ENCODE measurements around the gene MTHFD1L. TPM values are rescaled to one million over a fixed set of nuclear protein-coding genes. Genes with fewer than 3 reads are reported as not detected.

Gene MTHFD1L
- total and polyA plus RNA-seq, 2 experiments from 2014 or later = 18.2 to 37.9 TPM

DNA sequence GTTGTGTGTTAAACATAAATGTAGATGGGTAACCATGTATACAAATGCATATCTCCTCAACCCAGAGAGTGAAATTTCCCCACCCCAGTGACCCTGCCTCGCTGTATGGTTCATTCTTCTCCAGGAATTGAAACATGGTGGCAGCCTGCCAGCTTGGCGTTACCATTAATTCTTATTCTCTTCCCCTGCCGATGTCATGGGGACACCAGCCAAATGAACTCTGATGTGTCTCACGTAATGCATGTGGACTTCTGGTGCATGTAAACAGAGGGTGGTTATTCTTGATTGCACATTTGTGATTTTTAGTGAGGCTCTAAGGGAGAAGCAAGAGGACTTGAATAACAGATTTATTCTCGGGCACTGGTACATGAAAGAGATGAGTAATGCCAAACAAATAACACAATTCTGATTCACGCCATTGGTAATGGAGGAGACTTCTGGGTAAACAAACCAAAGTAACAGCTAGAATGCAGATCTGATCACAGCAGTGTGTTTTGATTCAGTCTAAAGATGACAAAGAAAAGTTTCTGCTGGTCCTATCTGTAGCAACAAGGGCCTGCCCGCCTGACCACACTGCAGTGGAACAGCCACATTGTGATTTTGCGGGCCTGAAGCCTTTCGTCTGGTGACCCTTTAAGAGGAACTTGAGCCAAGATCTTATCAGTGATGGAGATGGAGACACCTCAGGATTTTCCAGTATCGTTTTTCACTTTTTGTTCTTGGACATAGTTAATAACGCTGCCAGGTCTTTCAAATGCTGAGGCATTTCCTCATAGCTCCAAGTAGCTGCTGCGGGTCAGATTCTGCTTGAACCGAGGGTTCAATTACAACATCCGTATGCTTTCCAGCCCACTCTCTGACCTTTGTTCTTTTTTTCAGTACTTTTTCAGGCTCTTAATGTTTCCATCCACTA is 202.4 kb downstream of the MTHFD1L start:
- Histone ChIP-seq H3K9me3 (ENCODE audit: low read depth) (no peaks in the 10 kb centered on the region), H3K36me3 (no peaks in the 10 kb centered on the region), H3K27me3 (no peaks in the 10 kb centered on the region), H3K4me3 (no peak overlapping the region), H3K4me1 (ENCODE audit: low read depth) (peaks cover 27% of the 10 kb centered on the region), H3K27ac (peak overlapping the region; percentile 6)
- DNase-seq (ENCODE audit: low read depth in 1 of 2, low spot score in 1 of 2) = peak in 1 of 2 donors; percentile 90
- TF ChIP-seq, protein P1, sequence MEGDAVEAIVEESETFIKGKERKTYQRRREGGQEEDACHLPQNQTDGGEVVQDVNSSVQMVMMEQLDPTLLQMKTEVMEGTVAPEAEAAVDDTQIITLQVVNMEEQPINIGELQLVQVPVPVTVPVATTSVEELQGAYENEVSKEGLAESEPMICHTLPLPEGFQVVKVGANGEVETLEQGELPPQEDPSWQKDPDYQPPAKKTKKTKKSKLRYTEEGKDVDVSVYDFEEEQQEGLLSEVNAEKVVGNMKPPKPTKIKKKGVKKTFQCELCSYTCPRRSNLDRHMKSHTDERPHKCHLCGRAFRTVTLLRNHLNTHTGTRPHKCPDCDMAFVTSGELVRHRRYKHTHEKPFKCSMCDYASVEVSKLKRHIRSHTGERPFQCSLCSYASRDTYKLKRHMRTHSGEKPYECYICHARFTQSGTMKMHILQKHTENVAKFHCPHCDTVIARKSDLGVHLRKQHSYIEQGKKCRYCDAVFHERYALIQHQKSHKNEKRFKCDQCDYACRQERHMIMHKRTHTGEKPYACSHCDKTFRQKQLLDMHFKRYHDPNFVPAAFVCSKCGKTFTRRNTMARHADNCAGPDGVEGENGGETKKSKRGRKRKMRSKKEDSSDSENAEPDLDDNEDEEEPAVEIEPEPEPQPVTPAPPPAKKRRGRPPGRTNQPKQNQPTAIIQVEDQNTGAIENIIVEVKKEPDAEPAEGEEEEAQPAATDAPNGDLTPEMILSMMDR (IDR thresholded peaks at IDR 0.05; ENCODE audit: low read depth, low read length) = no peak

DNA sequence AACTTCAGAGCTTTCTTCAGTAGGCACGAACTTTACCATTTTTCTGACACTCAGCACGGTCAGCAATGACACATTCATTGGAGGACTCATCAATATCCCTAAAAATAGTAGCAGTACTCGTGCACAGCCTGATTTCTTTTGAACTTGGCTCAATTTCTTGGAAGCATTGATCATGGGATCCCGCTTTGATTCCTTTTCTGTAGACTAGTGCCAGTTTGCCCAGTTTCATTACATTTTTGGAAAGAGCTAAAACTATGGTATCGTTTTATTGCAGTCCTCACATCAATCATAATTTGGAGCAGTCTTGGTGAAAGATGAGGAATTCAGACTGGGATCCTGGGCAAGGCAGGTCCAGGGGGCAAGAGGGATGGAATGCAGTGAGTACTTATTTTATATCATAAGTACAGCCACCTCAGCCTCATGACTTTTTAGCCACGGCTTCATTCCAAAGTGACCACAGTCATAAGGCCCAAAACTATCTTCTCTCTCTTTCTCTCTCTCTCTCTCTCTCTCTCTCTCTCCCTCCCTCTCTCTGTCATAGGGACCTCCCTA is 203.3 kb downstream of the MTHFD1L start:
- peak in 1 of 2 donors; percentile 46 for DNase-seq (ENCODE audit: low read depth in 1 of 2, low spot score in 1 of 2)
- no peak overlapping the region for H3K4me3 ChIP-seq
- H3K27ac ChIP-seq = peak overlapping the region; percentile 48
- H3K4me1 ChIP-seq (ENCODE audit: low read depth) = peaks cover 22% of the 10 kb centered on the region
- no peaks in the 10 kb centered on the region for H3K9me3 ChIP-seq (ENCODE audit: low read depth)
- H3K36me3 ChIP-seq = no peaks in the 10 kb centered on the region
- H3K27me3 ChIP-seq = no peaks in the 10 kb centered on the region
- TF ChIP-seq, protein P1 (IDR thresholded peaks at IDR 0.05; ENCODE audit: low read depth, low read length) = no peak

DNA sequence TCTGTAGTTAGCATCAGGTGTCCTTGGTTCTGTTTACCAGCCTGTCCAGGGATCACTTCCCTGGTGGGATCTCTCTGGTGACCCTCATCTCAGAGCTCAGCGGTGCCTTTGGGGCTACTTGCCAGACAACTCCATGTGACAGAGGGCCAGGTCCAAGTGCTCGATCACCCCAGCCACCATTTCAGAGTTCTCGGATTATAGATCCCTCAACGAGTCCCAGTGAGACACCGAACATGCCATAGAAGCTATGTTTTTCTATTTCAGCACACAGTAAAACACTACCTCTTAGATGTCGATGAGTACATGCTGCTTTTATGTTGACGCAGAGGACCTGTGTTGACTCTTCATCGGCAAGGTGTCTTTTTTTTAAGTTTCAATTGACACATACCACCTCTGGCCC is 204.1 kb downstream of the MTHFD1L start:
- H3K27me3 ChIP-seq = no peaks in the 10 kb centered on the region
- no peak overlapping the region for H3K4me3 ChIP-seq
- DNase-seq (ENCODE audit: low read depth in 1 of 2, low spot score in 1 of 2) = no peak
- H3K36me3 ChIP-seq = no peaks in the 10 kb centered on the region
- H3K27ac ChIP-seq = peak overlapping the region; percentile 48
- TF ChIP-seq, protein P1 (IDR thresholded peaks at IDR 0.05; ENCODE audit: low read depth, low read length) = no peak
- peaks cover 22% of the 10 kb centered on the region for H3K4me1 ChIP-seq (ENCODE audit: low read depth)
- H3K9me3 ChIP-seq (ENCODE audit: low read depth) = no peaks in the 10 kb centered on the region

DNA sequence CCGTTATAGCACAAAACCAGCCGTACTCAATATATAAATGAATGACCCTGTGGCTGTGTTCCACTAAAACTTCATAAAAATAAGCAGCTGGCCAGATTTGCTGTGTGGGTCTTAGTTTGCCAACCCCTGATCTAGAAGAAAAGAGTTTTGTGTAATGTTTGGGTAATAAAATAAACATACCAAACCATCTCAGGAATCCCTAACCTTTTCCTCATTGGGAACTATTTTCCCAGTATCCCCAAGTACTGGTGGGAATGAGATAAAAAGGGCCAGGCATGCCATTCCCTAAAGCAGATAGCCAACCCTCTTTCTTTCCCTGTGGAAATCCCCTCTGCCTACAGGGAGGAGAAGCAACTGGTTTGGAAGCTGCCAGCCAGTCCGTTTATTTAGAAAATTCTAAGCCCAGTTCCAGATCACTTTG is 205.1 kb downstream of the MTHFD1L start:
- Histone ChIP-seq H3K36me3 (no peaks in the 10 kb centered on the region), H3K9me3 (ENCODE audit: low read depth) (no peaks in the 10 kb centered on the region), H3K27me3 (no peaks in the 10 kb centered on the region), H3K4me1 (ENCODE audit: low read depth) (peaks cover 22% of the 10 kb centered on the region), H3K27ac (peak overlapping the region; percentile 86), H3K4me3 (no peak overlapping the region)
- TF ChIP-seq, protein P1 (IDR thresholded peaks at IDR 0.05; ENCODE audit: low read depth, low read length) = no peak
- peak in 1 of 2 donors; percentile 67 for DNase-seq (ENCODE audit: low read depth in 1 of 2, low spot score in 1 of 2)

DNA sequence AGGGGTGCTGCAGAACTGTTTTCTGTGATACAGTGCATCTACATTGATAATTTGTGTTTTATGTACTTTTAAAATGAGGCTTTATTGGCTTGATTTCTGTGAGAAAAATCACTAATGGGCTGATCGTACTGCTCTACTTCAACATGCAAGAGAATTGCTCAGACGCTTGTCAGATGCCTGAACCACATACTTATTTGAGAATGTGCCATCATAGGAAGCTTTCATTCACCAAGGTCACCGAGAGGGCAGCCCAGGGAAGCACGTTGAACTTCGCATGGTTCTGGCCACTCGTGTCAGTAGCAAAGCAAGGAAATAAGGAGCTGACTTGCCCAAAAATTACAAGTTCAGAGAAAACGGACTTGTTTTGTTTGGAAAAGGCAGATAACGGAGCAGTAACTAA is 205.8 kb downstream of the MTHFD1L start:
- Histone ChIP-seq H3K27me3 (no peaks in the 10 kb centered on the region), H3K4me1 (ENCODE audit: low read depth) (peaks cover 22% of the 10 kb centered on the region), H3K4me3 (no peak overlapping the region), H3K27ac (peak overlapping the region; percentile 86), H3K36me3 (no peaks in the 10 kb centered on the region), H3K9me3 (ENCODE audit: low read depth) (no peaks in the 10 kb centered on the region)
- peak; percentile 84 to 89 for DNase-seq (ENCODE audit: low read depth in 1 of 2, low spot score in 1 of 2)
- TF ChIP-seq, protein P1 (IDR thresholded peaks at IDR 0.05; ENCODE audit: low read depth, low read length) = no peak

Data from cardiac muscle cell (in vitro differentiated cells and primary cell).